Smooth muscle cell of the brain vasculature (primary cell): ENCODE results near the gene CFAP20.

ENCODE experiments used
- DNase-seq: peaks from one replicate; pipeline ENCODE4 v3.0.0-alpha.2; 2012; ENCODE audit warnings: low read depth, low spot score

Gene CFAP20

GRCh38 chr16:58129097-58129936 lies at the start of gene CFAP20:
Gene CFAP20, minus strand, starts transcription at chr16:58129381. Its CDS starts 266 bp downstream, at chr16:58129115.
- peak; percentile 99 for DNase-seq

DNA sequence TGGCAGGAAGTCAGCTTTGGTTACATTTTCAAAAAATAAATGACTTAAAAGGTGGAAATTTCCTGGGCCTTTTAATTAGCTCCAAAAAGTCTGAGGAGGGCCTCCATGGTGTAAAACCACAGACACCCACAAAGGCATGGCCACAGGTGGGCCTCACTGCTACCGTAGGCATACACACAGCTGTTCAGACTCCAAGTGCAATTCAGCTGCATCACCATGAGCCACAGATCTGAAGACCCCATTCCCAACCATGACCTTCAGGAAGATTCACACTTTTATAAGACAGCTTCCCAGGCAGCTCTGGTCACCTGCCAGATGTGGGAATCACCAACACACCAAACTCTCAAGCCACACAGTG lies 48.2 kb upstream of the CFAP20 start:
- no peak for DNase-seq

DNA sequence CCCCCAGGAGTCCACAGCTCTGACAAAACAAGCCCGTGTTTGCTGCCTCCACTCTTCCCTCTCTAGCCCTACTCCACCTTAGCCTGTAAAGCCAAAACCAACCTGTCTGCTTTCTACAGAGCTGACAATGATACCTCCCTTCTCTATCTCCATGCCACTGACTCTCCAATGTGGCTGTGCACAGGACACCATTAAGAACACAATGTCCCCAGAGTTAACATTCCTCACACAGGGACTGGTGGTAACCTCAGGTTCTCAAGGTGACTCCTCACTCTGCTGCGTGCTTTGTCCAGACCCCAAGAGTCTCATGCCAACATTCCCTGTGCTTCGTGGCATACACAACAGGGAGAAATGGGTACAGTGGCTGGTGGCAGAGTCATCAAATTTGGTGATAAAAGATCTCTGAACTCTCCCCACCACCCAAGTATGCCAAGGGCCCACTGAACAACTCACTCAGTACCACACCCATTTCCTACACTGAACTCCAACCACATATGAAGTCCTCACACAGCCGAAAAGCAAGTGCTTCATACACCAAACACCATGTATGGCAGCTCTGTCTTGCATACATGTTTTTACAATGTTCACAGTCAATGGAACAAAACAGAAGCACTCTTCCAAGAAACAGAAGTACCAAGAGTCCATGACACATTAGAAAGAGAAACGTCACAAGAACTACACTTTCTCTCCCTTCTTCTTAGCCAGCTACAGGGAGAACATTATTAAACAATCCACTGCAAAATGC lies 47.6 kb upstream of the CFAP20 start:
- DNase-seq, result no peak

- DNase-seq, result no peak
Measured at GRCh38 chr16:58170223-58170622, 41.0 kb upstream of the CFAP20 start.

GRCh38 chr16:58160855-58161254 lies 31.7 kb upstream of the CFAP20 start:
- DNase-seq, result no peak

GRCh38 chr16:58158725-58159124 lies 29.5 kb upstream of the CFAP20 start:
- DNase-seq, result no peak

DNA sequence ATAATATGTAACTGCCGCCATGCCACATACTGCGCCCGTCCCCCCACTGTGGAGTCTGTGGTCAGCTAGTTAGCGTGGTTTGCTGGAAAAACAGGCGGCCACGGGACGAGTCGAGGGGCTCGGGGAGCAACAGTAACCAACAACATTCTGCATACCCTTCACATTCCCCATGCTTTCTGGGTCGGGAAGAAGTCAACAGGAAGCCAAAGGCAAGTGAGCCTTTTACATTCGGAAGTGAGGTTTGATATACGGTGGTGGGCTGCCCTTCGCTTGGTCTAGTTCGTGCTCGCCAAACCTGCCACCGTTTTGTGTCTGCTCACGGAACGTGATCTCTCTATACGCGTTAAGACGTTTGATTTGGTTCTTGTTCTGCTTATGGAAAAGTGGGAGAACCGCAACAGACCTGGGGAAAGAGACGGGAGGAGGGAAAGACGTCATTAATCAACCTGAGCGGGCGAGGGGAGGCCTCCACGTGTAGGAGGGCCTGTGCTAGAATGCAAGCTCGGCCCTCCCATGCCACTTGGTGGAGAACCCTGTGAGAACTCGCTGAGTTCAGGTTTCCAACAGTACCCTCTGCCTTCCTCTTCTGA lies 28.9 kb upstream of the CFAP20 start:
- no peak for DNase-seq

GRCh38 chr16:58157239-58157638 lies 28.1 kb upstream of the CFAP20 start:
- DNase-seq, result no peak

DNA sequence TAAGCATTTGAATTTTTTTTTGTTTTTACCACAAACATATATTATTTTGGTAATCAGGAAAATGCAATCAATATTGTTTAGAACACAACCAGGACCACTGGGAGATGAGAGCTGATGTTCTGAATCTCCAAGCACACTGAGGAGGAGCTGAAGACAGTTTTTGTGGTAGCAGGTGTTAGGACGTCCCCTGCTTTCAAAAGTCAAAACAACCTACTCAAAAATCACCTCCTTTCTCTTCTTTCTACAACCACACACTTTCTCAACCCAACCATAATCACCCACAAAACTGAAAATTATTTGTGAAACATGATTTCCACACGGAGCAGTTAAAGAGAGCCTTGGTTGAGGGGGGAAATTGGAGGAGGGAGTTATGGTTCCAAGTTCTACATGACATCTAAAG lies 26.7 kb upstream of the CFAP20 start:
- no peak for DNase-seq

- DNase-seq, result no peak
Measured at GRCh38 chr16:58154345-58154744, 25.2 kb upstream of the CFAP20 start.

DNA sequence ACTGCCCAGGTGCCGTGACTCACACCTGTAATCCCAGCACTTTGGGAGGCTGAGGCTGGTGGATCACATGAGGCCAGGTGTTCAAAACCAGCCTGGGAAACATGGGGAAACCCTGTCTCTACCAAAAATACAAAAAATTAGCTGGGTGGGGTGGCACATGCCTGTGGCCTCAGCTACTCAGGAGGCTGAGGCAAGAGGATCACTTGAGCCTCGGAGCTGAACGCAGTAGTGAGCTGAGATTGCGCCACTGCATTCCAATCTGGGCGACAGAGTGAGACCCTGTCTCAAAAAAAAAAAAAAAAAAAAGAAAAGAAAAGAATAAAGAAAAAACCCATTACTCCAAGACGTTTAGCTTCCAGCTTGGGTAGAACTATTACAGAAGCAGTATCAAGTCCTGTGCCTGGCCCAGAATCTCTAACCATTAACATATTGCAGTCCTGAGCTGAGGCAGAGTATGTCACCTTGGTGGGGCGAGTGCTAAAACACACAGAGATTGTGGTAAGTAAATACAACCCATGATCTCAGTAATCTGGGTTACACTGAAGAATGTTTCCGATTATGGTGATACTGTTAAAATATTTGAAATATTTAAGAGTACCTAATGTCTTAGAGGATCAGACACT lies 23.2 kb upstream of the CFAP20 start:
- DNase-seq, result no peak

GRCh38 chr16:58148526-58148925 lies 19.3 kb upstream of the CFAP20 start:
- no peak for DNase-seq

- no peak for DNase-seq
Measured at GRCh38 chr16:58148099-58148498, 18.9 kb upstream of the CFAP20 start.

DNA sequence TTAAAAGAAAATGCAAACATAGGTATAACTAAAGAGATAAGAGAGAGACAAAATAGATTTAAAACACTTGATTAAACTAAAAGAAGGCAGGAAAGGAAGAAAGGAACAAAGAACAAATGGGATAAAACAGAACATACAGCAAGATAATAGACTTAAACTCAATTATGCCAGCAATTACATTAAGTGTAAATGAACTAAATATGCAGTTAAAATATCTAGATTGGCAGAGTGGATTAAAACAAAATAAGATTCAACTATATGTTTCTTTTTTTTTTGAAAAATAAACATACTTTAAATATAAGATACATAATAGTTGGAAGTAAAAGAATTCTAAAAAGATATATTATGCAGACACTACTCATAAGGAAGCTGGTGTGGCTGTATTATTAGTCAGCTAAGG lies 9.7 kb upstream of the CFAP20 start:
- DNase-seq, result no peak

DNA sequence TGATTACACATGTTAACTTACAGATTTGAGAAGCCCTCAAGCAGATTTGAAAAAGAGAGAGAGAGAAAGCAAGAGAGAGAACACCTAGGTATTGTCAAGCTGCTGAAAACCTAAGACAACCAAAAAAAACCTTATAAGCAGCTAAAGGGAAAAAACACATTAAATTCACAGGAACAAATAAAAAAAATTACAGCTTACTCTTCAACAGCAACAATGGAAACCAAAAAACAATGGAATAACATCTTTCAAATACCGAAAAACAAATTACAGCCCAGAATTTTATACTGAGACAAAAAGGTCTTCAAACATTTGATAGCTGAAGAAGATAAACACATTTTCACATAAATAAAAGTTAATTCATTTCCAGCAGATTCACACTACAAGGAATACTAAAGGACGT lies 8.4 kb upstream of the CFAP20 start:
- DNase-seq, result no peak

DNA sequence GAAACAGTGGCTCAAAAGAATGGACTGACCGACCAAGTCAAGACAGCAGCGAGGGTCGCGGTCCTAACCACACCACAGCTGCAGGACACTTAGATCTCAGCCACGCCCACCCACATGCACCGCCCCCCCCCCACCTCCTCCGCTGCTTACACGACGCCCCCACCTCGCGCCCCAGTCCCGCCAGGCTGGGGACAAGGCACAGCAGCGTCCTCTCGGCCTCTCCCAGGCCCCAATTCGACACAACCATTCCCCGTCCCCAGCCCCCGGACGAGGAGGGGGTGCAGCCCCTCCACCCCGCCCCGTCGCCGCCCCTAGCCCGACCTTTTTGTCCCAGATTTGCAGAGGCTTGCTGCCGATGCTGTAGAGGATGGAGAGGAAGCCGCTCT lies 477 bp downstream of the CFAP20 start:
- no peak for DNase-seq

- DNase-seq, result no peak
Measured at GRCh38 chr16:58128181-58128631, 975 bp downstream of the CFAP20 start.

- no peak for DNase-seq
Measured at GRCh38 chr16:58127634-58128033, 1.5 kb downstream of the CFAP20 start.

DNA sequence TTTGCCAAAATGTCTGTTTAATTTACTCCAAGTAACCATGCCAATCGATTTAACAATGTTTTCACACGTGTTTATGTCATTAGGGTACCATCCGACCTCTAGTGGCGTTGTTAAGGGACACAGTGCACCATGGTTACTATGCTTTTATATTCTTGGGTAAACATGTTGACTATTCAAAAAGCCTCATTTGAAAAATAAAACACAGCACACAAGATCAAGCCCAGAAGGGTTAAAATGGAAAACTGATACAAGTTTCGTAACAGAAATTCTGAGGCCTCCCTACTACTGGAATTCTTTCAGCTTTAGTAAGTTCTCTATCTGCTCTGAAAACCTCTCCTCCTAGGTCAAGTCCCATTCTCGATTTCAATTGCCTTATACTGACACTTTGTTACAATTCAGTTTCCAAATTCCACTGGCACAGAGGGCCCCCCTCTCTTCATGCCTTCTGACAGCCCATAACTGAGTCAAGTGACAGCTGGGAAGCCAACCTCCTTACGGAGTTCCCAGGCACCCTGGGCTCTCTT lies 2.1 kb downstream of the CFAP20 start:
- no peak for DNase-seq

DNA sequence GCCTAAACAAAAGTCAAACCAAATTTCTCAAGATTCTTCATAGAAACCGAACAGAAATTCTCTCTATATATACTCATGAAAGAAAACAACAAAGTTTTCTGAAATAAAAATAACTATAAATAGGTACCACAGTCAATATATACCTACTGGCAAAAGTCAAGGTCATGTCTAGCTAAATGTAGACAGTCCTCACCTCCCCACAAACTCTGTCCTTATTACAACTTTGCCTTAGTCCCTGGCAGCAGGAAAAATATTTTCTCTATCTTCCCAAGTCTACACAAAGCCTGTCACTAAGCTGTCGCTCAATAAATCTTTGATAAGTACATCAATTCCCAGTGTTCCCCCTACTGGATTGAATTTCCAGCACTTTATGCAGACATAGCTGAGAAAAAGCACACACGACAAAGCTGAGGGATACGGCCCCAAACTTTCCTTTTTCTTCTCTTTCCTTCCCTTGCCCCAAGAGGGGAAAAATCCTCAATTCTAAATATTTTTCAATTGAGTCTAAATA lies 2.7 kb downstream of the CFAP20 start:
- DNase-seq, result no peak

DNA sequence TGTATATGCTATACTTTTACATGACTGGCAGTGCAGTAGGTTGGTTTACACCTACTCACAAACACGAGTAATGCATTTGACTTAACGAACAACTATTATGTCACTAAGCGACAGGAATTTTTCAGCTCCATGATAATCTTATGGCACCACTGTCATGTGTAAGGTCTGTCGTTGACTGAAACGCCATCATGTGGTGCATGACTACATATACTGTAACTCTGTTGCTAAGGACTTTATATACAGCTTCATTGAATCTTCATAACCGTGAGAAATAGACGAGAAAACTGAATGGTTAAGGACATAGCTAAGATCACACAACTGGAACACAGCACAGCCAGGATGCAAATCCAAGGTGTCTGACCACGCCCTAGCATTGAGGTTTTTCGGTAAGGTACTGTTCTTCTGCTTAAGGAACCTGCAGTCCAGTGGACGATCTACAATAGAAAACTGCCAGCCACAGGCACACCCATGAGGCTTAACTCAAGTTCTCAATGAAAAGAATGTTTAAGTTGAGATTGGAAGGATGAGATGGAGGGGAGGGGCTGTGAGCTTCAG lies 3.3 kb downstream of the CFAP20 start:
- no peak for DNase-seq
